Measurements from ENCODE around the gene HS1BP3.

DNA sequence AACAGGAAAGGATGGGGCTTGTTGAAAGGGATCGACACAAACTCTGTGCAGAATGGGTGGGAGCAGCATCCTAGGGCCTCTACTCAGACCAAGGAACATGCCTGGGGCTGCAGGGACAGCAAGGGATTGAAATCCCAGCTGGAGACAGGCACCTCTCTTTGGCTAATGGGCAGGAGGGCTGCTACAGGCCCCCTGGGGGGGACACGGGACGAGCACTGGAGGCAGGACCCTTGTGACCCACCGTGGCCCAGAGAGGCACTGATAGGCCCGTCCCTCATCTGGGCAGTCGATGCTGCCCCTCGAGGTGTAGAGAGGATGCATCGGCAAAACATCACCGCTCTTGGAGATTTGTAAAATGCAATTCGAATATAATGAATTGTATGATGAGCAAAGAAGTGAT, 5.1 kb downstream of the HS1BP3 start:
- TF ChIP-seq, protein P1, sequence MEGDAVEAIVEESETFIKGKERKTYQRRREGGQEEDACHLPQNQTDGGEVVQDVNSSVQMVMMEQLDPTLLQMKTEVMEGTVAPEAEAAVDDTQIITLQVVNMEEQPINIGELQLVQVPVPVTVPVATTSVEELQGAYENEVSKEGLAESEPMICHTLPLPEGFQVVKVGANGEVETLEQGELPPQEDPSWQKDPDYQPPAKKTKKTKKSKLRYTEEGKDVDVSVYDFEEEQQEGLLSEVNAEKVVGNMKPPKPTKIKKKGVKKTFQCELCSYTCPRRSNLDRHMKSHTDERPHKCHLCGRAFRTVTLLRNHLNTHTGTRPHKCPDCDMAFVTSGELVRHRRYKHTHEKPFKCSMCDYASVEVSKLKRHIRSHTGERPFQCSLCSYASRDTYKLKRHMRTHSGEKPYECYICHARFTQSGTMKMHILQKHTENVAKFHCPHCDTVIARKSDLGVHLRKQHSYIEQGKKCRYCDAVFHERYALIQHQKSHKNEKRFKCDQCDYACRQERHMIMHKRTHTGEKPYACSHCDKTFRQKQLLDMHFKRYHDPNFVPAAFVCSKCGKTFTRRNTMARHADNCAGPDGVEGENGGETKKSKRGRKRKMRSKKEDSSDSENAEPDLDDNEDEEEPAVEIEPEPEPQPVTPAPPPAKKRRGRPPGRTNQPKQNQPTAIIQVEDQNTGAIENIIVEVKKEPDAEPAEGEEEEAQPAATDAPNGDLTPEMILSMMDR (IDR thresholded peaks at IDR 0.05 in 2 of 3, conservative IDR thresholded peaks at IDR 0.05 in 1 of 3; ENCODE audit: borderline replicate concordance in 1 of 3, insufficient read depth in 1 of 3, low read depth in 2 of 3, low read length in 2 of 3): no peak
- TF ChIP-seq SP1 (IDR thresholded peaks at IDR 0.05; ENCODE audit: low read depth) (no peak), FOSL1 (IDR thresholded peaks at IDR 0.05; ENCODE audit: low read depth) (no peak), ZFX (IDR thresholded peaks at IDR 0.05) (no peak), EZH2 (IDR thresholded peaks at IDR 0.05) (no peak)

All from HCT116 (cell line).